Measurements from ENCODE around the gene MRC1.
A peak's percentile ranks its signal among the peaks of the same experiment; 100 is the strongest.

The MRC1 gene

DNA sequence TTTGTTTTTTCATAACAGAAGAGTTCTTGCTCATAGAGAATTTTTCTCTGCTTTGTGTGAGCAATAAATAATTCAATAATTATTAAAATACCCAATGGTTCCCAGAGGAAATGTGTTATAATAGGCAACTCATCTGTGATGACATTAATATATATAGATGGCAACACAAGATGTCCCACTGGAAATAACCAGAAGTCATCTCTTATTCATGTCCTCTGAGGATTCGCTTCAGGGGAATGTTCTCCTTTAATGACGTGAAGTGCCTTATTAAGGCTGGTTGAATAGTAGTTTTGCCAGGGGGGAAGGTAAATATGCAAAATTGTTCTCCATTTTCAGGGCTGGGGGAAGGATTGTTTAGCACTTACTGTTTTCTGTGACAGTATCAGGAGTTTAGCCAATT, 145.7 kb downstream of the MRC1 start:
- no peak for TF ChIP-seq ZNF132 (tag by site-specific recombination; IDR thresholded peaks at IDR 0.05; ENCODE audit: borderline replicate concordance)
- H3K9me3 ChIP-seq (ENCODE audit: control insufficient read depth, insufficient read depth, low read depth, low read length), result no peaks in the 10 kb centered on the region
- no peak overlapping the region for H3K27ac ChIP-seq (ENCODE audit: extremely low read depth, low read depth, low read length)
- ChIA-PET POLR2A (no interaction called here), CTCF (interaction anchor here (0.7 kb wide), 1 partner anchor 365 kb away, joined by 5 read pairs; no protein-coding TSS in a partner anchor)
- no peak overlapping the region for H3K4me3 ChIP-seq (ENCODE audit: low read depth, low read length)
- H3K4me1 ChIP-seq (ENCODE audit: control insufficient read depth, insufficient read depth, low read length), result no peaks in the 10 kb centered on the region; the same call in 1 of the 2 replicates
- H3K36me3 ChIP-seq (ENCODE audit: control insufficient read depth in 2 of 2, insufficient read depth in 1 of 2, low read length in 2 of 2), result no peaks in the 10 kb centered on the region

DNA sequence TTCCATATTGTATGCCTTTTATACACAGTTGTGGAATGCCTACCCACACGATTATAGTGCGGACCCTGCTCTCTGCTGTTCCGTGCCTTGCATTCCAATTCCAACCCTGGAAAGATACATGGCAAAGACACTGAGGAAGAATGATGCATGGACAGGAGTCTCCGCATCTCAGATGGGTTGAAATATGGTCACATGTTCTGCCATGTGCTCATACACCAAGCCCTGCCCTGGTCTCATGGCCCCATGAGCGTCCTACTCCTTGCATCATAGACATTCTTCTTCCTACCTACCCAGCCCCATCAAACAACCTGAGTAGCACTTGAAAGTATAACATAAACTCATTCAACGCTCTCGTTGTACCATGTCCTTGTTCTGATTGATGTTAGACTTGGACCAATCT, 148.9 kb downstream of the MRC1 start:
- no peaks in the 10 kb centered on the region for H3K4me1 ChIP-seq (ENCODE audit: control insufficient read depth, insufficient read depth, low read length)
- no peak overlapping the region for H3K4me3 ChIP-seq (ENCODE audit: low read depth, low read length)
- 0 out of 2 replicates have a peak, but pooled peaks cover 3% of the 10 kb centered on the region for H3K9me3 ChIP-seq (ENCODE audit: control insufficient read depth, insufficient read depth, low read depth, low read length)
- H3K36me3 ChIP-seq (ENCODE audit: control insufficient read depth in 2 of 2, insufficient read depth in 1 of 2, low read length in 2 of 2), result no peaks in the 10 kb centered on the region
- TF ChIP-seq ZNF175 (tag by site-specific recombination; IDR thresholded peaks at IDR 0.05) (no peak), ZNF76 (tag by site-specific recombination; IDR thresholded peaks at IDR 0.05; ENCODE audit: borderline replicate concordance, low read depth) (no peak), ZBTB17 (tag by site-specific recombination; IDR thresholded peaks at IDR 0.05) (no peak), SP3 (tag by site-specific recombination; IDR thresholded peaks at IDR 0.05) (no peak), ZSCAN16 (tag by site-specific recombination; IDR thresholded peaks at IDR 0.05) (no peak), GLI2 (tag by site-specific recombination; IDR thresholded peaks at IDR 0.05; ENCODE audit: borderline replicate concordance, low read depth) (no peak), ZNF768 (tag by site-specific recombination; IDR thresholded peaks at IDR 0.05) (no peak), YY2 (tag by site-specific recombination; IDR thresholded peaks at IDR 0.05) (no peak), SP2 (tag by site-specific recombination; IDR thresholded peaks at IDR 0.05) (no peak)
- TF ChIP-seq, protein P1, sequence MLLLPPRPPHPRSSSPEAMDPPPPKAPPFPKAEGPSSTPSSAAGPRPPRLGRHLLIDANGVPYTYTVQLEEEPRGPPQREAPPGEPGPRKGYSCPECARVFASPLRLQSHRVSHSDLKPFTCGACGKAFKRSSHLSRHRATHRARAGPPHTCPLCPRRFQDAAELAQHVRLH (tag by site-specific recombination; IDR thresholded peaks at IDR 0.05), result no peak
- TF ChIP-seq, protein P2, sequence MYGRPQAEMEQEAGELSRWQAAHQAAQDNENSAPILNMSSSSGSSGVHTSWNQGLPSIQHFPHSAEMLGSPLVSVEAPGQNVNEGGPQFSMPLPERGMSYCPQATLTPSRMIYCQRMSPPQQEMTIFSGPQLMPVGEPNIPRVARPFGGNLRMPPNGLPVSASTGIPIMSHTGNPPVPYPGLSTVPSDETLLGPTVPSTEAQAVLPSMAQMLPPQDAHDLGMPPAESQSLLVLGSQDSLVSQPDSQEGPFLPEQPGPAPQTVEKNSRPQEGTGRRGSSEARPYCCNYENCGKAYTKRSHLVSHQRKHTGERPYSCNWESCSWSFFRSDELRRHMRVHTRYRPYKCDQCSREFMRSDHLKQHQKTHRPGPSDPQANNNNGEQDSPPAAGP (tag by site-specific recombination; IDR thresholded peaks at IDR 0.05), result no peak
- TF ChIP-seq, protein P3, sequence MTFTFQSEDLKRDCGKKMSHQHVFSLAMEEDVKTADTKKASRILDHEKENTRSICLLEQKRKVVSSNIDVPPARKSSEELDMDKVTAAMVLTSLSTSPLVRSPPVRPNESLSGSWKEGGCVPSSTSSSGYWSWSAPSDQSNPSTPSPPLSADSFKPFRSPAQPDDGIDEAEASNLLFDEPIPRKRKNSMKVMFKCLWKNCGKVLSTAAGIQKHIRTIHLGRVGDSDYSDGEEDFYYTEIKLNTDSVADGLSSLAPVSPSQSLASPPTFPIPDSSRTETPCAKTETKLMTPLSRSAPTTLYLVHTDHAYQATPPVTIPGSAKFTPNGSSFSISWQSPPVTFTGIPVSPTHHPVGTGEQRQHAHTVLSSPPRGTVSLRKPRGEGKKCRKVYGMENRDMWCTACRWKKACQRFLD (tag by site-specific recombination; IDR thresholded peaks at IDR 0.05), result no peak
- TF ChIP-seq, protein P4, sequence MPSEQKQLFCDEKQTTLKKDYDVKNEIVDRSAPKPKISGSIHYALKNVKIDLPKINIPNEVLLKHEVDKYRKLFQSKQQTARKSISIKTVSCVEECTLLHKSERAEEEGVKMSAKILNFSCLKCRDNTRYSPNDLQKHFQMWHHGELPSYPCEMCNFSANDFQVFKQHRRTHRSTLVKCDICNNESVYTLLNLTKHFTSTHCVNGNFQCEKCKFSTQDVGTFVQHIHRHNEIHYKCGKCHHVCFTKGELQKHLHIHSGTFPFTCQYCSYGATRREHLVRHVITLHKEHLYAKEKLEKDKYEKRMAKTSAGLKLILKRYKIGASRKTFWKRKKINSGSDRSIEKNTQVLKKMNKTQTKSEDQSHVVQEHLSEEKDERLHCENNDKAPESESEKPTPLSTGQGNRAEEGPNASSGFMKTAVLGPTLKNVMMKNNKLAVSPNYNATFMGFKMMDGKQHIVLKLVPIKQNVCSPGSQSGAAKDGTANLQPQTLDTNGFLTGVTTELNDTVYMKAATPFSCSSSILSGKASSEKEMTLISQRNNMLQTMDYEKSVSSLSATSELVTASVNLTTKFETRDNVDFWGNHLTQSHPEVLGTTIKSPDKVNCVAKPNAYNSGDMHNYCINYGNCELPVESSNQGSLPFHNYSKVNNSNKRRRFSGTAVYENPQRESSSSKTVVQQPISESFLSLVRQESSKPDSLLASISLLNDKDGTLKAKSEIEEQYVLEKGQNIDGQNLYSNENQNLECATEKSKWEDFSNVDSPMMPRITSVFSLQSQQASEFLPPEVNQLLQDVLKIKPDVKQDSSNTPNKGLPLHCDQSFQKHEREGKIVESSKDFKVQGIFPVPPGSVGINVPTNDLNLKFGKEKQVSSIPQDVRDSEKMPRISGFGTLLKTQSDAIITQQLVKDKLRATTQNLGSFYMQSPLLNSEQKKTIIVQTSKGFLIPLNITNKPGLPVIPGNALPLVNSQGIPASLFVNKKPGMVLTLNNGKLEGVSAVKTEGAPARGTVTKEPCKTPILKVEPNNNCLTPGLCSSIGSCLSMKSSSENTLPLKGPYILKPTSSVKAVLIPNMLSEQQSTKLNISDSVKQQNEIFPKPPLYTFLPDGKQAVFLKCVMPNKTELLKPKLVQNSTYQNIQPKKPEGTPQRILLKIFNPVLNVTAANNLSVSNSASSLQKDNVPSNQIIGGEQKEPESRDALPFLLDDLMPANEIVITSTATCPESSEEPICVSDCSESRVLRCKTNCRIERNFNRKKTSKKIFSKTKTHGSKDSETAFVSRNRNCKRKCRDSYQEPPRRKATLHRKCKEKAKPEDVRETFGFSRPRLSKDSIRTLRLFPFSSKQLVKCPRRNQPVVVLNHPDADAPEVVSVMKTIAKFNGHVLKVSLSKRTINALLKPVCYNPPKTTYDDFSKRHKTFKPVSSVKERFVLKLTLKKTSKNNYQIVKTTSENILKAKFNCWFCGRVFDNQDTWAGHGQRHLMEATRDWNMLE (tag by site-specific recombination; conservative IDR thresholded peaks at IDR 0.05; ENCODE audit: low read depth), result no peak
- CTCF ChIA-PET, result no interaction called here
- POLR2A ChIA-PET, result no interaction called here
- no peak overlapping the region for H3K27ac ChIP-seq (ENCODE audit: extremely low read depth, low read depth, low read length)

DNA sequence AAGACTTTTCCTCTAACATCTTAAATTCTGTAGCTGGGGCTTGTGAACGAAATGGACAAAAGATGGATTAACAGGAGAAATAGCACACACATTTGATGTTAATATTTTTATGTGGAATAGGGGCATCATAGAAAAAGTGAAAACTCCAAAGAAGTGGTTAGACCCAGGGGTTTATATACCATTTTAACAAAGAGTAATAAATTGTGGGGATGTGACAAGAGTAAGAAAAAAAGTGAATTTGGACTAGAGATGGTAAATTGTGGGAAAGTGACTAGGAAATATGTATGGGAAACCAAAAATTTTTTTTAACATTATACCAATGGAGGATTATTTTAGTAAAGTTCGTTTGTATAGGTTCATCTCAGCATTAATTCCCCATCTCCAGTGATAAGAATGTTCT, 150.7 kb downstream of the MRC1 start:
- Histone ChIP-seq H3K27ac (ENCODE audit: extremely low read depth, low read depth, low read length) (no peak overlapping the region), H3K4me3 (ENCODE audit: low read depth, low read length) (no peak overlapping the region), H3K9me3 (ENCODE audit: control insufficient read depth, insufficient read depth, low read depth, low read length) (0 out of 2 replicates have a peak, but pooled peaks cover 3% of the 10 kb centered on the region), H3K36me3 (ENCODE audit: control insufficient read depth in 2 of 2, insufficient read depth in 1 of 2, low read length in 2 of 2) (no peaks in the 10 kb centered on the region), H3K4me1 (ENCODE audit: control insufficient read depth, insufficient read depth, low read length) (no peaks in the 10 kb centered on the region)
- POLR2A ChIA-PET, result no interaction called here
- TF ChIP-seq ZNF223 (tag by site-specific recombination; IDR thresholded peaks at IDR 0.05), result no peak
- no peak for TF ChIP-seq EGR2 (tag by site-specific recombination; IDR thresholded peaks at IDR 0.05; ENCODE audit: low read depth)
- TF ChIP-seq ZNF211 (tag by site-specific recombination; IDR thresholded peaks at IDR 0.05; ENCODE audit: low read depth), result peak; percentile 85
- no peak for TF ChIP-seq ZNF544 (tag by site-specific recombination; IDR thresholded peaks at IDR 0.05)
- TF ChIP-seq SETDB1 (IDR thresholded peaks at IDR 0.05; ENCODE audit: insufficient read length, low read length), result peak; percentile 69
- CTCF ChIA-PET, result no interaction called here

Measured in HEK293 (cell line).